ENCODE data around the gene PRTG.
"Not testable (repeated sequence)": the region's sequence is repeated elsewhere in the genome, so short reads cannot be mapped to it uniquely, and the experiment has no call there.

PRTG gene

DNA sequence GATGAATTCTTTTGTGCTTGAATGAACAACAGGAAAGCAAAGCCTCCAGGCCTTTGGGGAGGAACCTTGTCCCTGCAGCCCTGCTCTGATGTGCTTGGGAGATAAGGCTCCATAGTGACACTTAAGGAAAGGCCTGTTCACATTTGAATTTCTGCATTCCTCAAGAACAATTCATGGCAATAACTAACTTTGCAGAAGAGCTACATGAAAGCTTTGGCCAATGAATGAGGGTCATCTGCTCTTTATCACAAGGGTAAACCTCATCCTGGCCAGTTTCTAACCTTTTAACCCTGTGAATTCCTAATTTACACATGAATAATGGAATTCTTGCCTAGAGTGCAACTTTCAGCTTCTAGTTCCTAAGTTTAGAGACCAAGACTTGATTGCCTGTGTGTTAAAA, 5.6 kb downstream of the PRTG start:
- DNase-seq (ENCODE audit: low read depth), result no peak
- no peak overlapping the region for H3K4me3 ChIP-seq (ENCODE audit: low read depth, low read length)
- TF ChIP-seq, protein P1, sequence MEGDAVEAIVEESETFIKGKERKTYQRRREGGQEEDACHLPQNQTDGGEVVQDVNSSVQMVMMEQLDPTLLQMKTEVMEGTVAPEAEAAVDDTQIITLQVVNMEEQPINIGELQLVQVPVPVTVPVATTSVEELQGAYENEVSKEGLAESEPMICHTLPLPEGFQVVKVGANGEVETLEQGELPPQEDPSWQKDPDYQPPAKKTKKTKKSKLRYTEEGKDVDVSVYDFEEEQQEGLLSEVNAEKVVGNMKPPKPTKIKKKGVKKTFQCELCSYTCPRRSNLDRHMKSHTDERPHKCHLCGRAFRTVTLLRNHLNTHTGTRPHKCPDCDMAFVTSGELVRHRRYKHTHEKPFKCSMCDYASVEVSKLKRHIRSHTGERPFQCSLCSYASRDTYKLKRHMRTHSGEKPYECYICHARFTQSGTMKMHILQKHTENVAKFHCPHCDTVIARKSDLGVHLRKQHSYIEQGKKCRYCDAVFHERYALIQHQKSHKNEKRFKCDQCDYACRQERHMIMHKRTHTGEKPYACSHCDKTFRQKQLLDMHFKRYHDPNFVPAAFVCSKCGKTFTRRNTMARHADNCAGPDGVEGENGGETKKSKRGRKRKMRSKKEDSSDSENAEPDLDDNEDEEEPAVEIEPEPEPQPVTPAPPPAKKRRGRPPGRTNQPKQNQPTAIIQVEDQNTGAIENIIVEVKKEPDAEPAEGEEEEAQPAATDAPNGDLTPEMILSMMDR (IDR thresholded peaks at IDR 0.05; ENCODE audit: insufficient read depth, low read depth, low read length, missing control alignments), result no peak

DNA sequence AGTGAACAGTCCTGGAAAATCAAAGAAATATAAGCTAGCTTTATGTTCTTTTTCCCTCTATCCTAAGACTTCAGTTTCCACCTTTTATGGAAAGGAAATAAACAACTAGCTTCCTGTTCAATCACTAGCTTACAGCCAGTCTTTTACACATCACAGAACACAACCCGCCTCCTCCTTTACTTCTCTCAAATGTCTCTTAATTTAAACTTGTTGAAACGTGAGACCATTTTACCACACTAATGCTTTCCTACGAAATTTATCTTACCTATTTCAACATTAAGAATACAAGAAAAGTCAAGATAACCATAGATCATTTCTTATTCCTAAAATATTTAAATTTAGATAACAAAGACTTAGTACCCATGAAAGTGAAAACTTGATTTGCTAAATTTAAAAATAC, 6.2 kb downstream of the PRTG start:
- TF ChIP-seq, protein P1 (IDR thresholded peaks at IDR 0.05; ENCODE audit: insufficient read depth, low read depth, low read length, missing control alignments), result no peak
- no peak for DNase-seq (ENCODE audit: low read depth)
- H3K4me3 ChIP-seq (ENCODE audit: low read depth, low read length), result no peak overlapping the region

DNA sequence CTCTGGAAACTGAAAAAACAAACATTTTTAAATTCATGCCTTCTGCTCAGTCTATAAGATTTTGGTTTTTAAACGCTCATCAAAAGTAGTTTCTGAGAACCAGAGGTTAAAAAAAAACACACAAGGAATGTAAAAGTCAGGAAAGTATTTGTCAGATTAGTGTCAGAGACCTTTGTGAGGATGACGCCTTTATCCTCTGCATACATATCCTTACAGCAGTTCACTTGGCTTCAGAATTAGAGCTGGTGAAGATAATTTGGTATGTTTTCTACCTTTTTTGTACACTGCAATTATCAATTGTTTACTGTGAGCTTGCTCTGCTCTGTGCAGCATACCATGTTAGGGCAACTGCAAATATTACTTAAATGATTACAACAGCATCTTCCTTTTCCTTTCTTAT, 8.3 kb downstream of the PRTG start:
- no peak overlapping the region for H3K4me3 ChIP-seq (ENCODE audit: low read depth, low read length)
- DNase-seq (ENCODE audit: low read depth), result no peak
- TF ChIP-seq, protein P1 (IDR thresholded peaks at IDR 0.05; ENCODE audit: insufficient read depth, low read depth, low read length, missing control alignments), result no peak

DNA sequence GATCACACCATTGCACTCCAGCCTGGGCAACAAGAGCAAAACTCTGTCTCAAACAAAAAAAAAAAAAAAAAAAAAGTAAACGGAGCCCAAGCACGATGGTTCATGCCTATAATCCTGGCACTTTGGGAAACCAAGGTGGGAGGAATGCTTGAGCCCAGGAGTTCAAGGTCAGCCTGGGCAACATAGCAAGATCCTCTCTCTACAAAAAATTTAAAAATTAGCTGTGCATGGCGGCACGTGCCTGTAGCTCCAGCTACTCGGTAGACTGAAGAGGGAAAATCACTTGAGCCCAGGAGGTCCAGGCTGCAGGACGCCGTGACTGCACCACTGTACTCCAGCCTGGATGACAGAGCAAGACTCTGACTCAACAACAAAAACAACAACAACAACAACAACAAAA, 9.5 kb downstream of the PRTG start:
- H3K4me3 ChIP-seq (ENCODE audit: low read depth, low read length); DNase-seq (ENCODE audit: low read depth): not testable (repeated sequence)

DNA sequence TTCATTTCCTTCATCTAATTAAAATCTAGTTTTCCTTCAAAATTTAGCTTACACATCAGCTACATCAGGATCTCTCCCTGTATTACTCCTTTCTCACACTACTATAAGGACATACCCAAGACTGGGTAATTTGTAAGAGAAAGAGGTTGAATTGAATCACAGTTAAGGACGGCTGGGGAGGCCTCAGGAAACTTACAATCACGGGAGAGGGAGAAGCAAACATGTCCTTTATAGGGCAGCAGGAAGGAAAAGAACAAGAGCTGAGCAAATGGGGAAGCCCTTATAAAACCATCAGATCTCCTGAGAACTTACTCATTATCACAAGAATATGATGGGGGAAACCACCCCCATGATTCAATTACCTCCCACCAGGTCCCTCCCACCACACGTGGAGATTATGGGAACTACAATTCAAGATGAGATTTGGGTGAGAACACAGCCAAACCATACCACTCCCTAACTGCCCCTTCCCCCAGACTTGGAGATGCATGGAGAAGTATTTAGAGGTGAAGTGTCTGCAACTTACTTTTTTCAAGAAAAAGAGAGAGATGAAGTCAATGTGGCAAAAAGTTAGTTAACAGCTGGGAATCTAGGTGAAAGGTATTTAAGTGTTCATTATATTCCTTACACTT, 21.3 kb downstream of the PRTG start:
- TF ChIP-seq, protein P1 (IDR thresholded peaks at IDR 0.05; ENCODE audit: insufficient read depth, low read depth, low read length, missing control alignments), result no peak
- H3K4me3 ChIP-seq (ENCODE audit: low read depth, low read length), result no peak overlapping the region
- DNase-seq (ENCODE audit: low read depth), result no peak

DNA sequence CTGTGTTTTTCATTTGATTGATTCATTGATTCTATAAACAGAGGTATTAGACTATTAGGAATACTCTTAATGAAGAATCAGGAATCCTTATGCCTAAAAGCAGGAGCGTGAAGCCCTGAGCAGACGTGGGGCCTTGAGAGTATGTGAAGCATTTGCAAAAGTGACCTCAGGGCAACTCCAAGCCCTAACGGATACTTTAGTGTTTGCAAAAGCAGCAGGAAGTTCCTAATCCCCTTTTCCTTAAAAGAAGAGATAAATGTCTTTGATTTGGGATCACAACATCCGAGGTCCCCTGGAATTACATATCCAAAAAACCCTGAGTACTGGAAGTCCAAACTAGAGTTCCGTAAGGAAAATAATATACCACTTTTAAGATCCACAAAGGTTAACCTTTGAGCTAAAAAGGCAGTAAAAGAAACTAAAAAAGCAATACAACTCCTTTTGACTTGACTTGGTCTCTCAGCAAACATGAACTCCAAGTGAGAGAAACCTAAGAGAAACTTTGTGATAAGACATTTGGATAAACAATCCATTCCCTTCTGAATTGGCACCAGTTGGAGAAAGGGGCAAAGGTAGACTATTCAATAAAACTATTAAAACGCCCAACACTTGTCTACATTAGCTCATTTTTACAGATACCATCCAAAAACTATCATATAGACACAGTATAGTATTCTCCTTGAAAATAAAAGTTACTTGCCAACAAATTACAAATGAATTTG, 27.4 kb downstream of the PRTG start:
- no peak overlapping the region for H3K4me3 ChIP-seq (ENCODE audit: low read depth, low read length)
- no peak for DNase-seq (ENCODE audit: low read depth)
- TF ChIP-seq, protein P1 (IDR thresholded peaks at IDR 0.05; ENCODE audit: insufficient read depth, low read depth, low read length, missing control alignments), result no peak

DNA sequence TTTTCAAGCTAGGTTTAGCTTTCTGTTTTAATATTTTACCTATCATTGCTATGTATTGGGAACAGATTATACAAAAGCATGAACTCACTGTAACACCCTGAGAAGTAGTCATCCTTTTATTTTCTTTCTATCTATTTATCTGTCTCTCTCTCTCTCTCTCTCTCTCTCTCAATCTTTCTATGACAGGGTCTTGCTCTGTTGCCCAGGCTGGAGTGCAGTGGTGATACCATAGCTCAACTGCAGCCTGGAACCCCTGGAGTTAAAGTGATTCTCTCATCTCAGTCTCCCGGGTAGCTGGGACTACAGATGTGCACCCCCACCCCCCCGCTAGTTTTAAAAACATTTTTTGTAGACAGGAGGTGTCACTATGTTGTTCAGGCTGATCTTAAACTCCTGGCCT, 28.9 kb downstream of the PRTG start:
- TF ChIP-seq, protein P1 (IDR thresholded peaks at IDR 0.05; ENCODE audit: insufficient read depth, low read depth, low read length, missing control alignments), result no peak
- H3K4me3 ChIP-seq (ENCODE audit: low read depth, low read length), result no peak overlapping the region
- DNase-seq (ENCODE audit: low read depth), result no peak
